ENCODE results near the gene TBCK.
"Not testable (repeated sequence)": the region's sequence is repeated elsewhere in the genome, so short reads cannot be mapped to it uniquely, and the experiment has no call there.

TBCK gene

GRCh38 chr4:106337916-106338315 lies 21.9 kb upstream of the TBCK start:
- TF ChIP-seq, protein P1, sequence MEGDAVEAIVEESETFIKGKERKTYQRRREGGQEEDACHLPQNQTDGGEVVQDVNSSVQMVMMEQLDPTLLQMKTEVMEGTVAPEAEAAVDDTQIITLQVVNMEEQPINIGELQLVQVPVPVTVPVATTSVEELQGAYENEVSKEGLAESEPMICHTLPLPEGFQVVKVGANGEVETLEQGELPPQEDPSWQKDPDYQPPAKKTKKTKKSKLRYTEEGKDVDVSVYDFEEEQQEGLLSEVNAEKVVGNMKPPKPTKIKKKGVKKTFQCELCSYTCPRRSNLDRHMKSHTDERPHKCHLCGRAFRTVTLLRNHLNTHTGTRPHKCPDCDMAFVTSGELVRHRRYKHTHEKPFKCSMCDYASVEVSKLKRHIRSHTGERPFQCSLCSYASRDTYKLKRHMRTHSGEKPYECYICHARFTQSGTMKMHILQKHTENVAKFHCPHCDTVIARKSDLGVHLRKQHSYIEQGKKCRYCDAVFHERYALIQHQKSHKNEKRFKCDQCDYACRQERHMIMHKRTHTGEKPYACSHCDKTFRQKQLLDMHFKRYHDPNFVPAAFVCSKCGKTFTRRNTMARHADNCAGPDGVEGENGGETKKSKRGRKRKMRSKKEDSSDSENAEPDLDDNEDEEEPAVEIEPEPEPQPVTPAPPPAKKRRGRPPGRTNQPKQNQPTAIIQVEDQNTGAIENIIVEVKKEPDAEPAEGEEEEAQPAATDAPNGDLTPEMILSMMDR (conservative IDR thresholded peaks at IDR 0.05) = no peak
- H3K27ac ChIP-seq = no peak overlapping the region

DNA sequence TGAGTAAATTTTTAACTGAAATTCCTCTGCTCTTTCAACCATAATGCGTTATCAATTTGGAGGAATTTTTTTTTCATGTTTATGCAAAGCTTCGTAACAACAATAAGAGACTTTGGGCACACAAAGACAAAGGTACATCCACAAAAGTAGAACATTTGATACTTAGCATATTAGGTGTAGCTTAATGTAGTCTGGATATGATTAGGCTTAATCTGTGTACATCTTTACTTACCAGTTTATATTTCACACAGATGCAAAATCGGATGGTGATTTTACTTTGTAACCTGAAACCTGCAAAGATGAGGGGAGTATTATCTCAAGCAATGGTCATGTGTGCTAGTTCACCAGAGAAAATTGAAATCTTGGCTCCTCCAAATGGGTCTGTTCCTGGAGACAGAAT lies 20.6 kb upstream of the TBCK start:
- TF ChIP-seq, protein P1 (conservative IDR thresholded peaks at IDR 0.05) = no peak
- H3K27ac ChIP-seq = no peak overlapping the region

- H3K27ac ChIP-seq = no peak overlapping the region
- TF ChIP-seq, protein P1 (conservative IDR thresholded peaks at IDR 0.05) = no peak
These were observed 18.9 kb upstream of the TBCK start for GRCh38 chr4:106334741-106335470.

GRCh38 chr4:106333186-106333585 lies 17.2 kb upstream of the TBCK start:
- H3K27ac ChIP-seq = no peak overlapping the region
- TF ChIP-seq, protein P1 (conservative IDR thresholded peaks at IDR 0.05) = no peak

DNA sequence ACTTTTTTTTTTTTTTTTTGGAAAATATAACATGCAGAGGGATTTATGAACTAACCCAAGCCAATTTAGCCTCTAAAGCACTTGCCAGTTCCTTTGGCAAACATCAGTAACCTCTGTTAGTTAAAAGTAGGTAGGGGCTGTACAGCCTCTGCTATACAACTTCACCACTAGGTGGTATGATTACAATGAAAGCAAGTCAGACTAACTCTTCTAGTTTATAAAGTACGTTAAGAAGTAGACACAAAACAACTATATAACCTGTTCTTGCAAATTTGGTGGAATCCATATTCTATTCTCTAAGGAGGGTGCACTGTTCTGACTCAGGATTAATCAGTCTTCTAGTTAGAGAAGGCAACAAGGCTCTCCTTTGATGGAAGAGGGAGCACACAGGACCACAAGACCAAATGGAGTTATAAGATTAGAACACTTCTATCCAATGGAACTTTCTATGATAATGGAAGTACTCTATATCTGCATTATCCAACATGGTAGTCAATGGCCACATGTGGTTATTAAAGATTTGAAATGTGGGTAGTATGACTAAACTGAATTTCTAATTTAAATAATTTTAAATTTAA lies 13.1 kb upstream of the TBCK start:
- TF ChIP-seq, protein P1 (conservative IDR thresholded peaks at IDR 0.05) = peak; percentile 84

GRCh38 chr4:106325800-106326199 lies 9.8 kb upstream of the TBCK start:
- no peak overlapping the region for H3K27ac ChIP-seq
- TF ChIP-seq, protein P1 (conservative IDR thresholded peaks at IDR 0.05) = no peak

More for the DNA sequence above, 13.1 kb upstream of the TBCK start:
- no peak overlapping the region for H3K27ac ChIP-seq

GRCh38 chr4:106323119-106323518 lies 7.1 kb upstream of the TBCK start:
- H3K27ac ChIP-seq = no peak overlapping the region
- TF ChIP-seq, protein P1 (conservative IDR thresholded peaks at IDR 0.05) = no peak

DNA sequence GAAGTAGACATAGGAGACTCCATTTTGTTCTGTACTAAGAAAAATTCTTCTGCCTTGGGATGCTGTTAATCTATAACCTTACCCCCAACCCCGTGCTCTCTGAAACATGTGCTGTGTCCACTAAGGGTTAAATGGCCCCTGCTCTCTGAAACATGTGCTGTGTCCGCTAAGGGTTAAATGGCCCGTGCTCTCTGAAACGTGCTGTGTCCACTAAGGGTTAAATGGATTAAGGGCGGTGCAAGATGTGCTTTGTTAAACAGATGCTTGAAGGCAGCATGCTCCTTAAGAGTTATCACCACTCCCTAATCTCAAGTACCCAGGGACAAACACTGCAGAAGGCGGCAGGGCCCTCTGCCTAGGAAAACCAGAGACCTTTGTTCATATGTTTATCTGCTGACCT lies 5.8 kb upstream of the TBCK start:
- H3K27ac ChIP-seq = not testable (repeated sequence)

GRCh38 chr4:106321168-106321567 lies 5.2 kb upstream of the TBCK start:
- H3K27ac ChIP-seq = not testable (repeated sequence)
